Stimulated activated CD4-positive, alpha-beta T cell treated with anti-CD3 and anti-CD28 coated beads, TNF-alpha, amount 100 ng/mL, for 4 hours (primary cell): Measurements from ENCODE around the gene BTBD18.
A peak's percentile ranks its signal among the peaks of the same experiment; 100 is the strongest.

Experiments
- DNase-seq, 3 experiments: peaks; one replicate each; pipeline ENCODE4 v3.0.0-alpha.2; 2020; ENCODE audit warnings: low read depth in 3 of 3

BTBD18 gene

GRCh38 chr11:57775491-57775890 is 23.9 kb upstream of the BTBD18 start:
- no peak for DNase-seq

- DNase-seq = no peak
These were observed 21.5 kb upstream of the BTBD18 start for GRCh38 chr11:57773026-57773598.

GRCh38 chr11:57772562-57772961 is 20.9 kb upstream of the BTBD18 start:
- DNase-seq = no peak

- DNase-seq = no peak
These were observed 19.7 kb upstream of the BTBD18 start for GRCh38 chr11:57771365-57771764.

GRCh38 chr11:57770793-57771192 is 19.2 kb upstream of the BTBD18 start:
- DNase-seq = no peak

GRCh38 chr11:57764972-57765371 is 13.4 kb upstream of the BTBD18 start:
- no peak for DNase-seq

GRCh38 chr11:57764566-57764965 is 12.9 kb upstream of the BTBD18 start:
- no peak for DNase-seq

GRCh38 chr11:57764021-57764420 is 12.4 kb upstream of the BTBD18 start:
- no peak for DNase-seq

- no peak for DNase-seq
These were observed 11.9 kb upstream of the BTBD18 start for GRCh38 chr11:57763568-57763967.

- DNase-seq = no peak
These were observed 10.7 kb upstream of the BTBD18 start for GRCh38 chr11:57762235-57762861.

- no peak for DNase-seq
These were observed 9.9 kb upstream of the BTBD18 start, which contains the start of gene CTNND1 for GRCh38 chr11:57761301-57762234. CTNND1 (plus strand) TSS chr11:57761802; CDS start chr11:57791479, 29,677 bp downstream.

- no peak for DNase-seq
These were observed 6.6 kb upstream of the BTBD18 start for GRCh38 chr11:57758174-57758573.

GRCh38 chr11:57752954-57753353 is 1.3 kb upstream of the BTBD18 start:
- DNase-seq = no peak

GRCh38 chr11:57751176-57751575 is 443 bp downstream of the BTBD18 start:
- no peak for DNase-seq

- DNase-seq = no peak
These were observed 4.7 kb downstream of the BTBD18 start for GRCh38 chr11:57746920-57747319.

GRCh38 chr11:57745206-57745605 is 6.4 kb downstream of the BTBD18 start:
- no peak for DNase-seq

- DNase-seq = no peak
These were observed 7.3 kb downstream of the BTBD18 start for GRCh38 chr11:57744357-57744756.

- DNase-seq = peak in 1 of 3 experiments; percentile 19
These were observed 9.5 kb downstream of the BTBD18 start for GRCh38 chr11:57742087-57742452.

- DNase-seq = peak; percentile 83 to 89 (median 86)
These were observed 10.2 kb downstream of the BTBD18 start, which contains the start of gene SELENOH for GRCh38 chr11:57741132-57742086. SELENOH (plus strand) TSS chr11:57741491; CDS start chr11:57741596, 105 bp downstream.

- no peak for DNase-seq
These were observed 15.9 kb downstream of the BTBD18 start for GRCh38 chr11:57735619-57736298.

- no peak for DNase-seq
These were observed 19.0 kb downstream of the BTBD18 start for GRCh38 chr11:57732661-57733060.
